Natural killer cell (primary cell): ENCODE measurements around the gene MLLT10. TPM values are rescaled to one million over a fixed set of nuclear protein-coding genes. Genes with fewer than 3 reads are reported as not detected.

Source experiments
- ATAC-seq, 3 donors: fragments of 150-1000 bp in 2 of 3; fragments of 200-7000 bp in 1 of 3; cut with Tn5 transposase; 1 replicate in 1 of 3; 2 replicates in 2 of 3; pipeline ENCODE4 v1.10.0; 2021; ENCODE audit warnings: mild to moderate bottlenecking in 2 of 3, moderate library complexity in 2 of 3
- DNase-seq, 2 donors: peaks; one replicate each; pipeline versions ENCODE4 v3.0.0 to v3.0.0-alpha.2; 2013 to 2021; ENCODE audit warnings: mixed read lengths in 1 of 2
- H3K27ac ChIP-seq: one replicate; pipeline ENCODE4 v1.5.1; 2013; ENCODE audit warnings: mild to moderate bottlenecking, low read length
- H3K27me3 ChIP-seq: one replicate; pipeline ENCODE4 v1.6.1; 2013; ENCODE audit warnings: low read length; ENCODE audit not compliant: control insufficient read depth, insufficient read depth
- H3K36me3 ChIP-seq: one replicate; pipeline ENCODE4 v1.6.1; 2013; ENCODE audit warnings: low read length; ENCODE audit not compliant: control insufficient read depth, insufficient read depth
- H3K4me1 ChIP-seq: one replicate; pipeline ENCODE4 v1.6.1; 2013; ENCODE audit warnings: low read length; ENCODE audit not compliant: control insufficient read depth, insufficient read depth
- H3K4me3 ChIP-seq: one replicate; pipeline ENCODE4 v1.5.1; 2013; ENCODE audit warnings: low read length
- H3K9me3 ChIP-seq: one replicate; pipeline ENCODE4 v1.6.1; 2013; ENCODE audit warnings: low read length; ENCODE audit not compliant: control insufficient read depth, insufficient read depth
- H3K27ac Mint-ChIP-seq, 2 donors: one replicate each; pipeline ENCODE4 v1.8.0; 2022; ENCODE audit warnings: mild to moderate bottlenecking in 2 of 2, mixed read lengths in 2 of 2, moderate library complexity in 1 of 2
- H3K27me3 Mint-ChIP-seq, 2 donors: one replicate each; pipeline ENCODE4 v1.8.0; 2022; ENCODE audit warnings: low read depth in 2 of 2, mixed read lengths in 2 of 2
- H3K36me3 Mint-ChIP-seq: one replicate; pipeline ENCODE4 v1.8.0; 2022; ENCODE audit warnings: mixed read lengths
- H3K4me1 Mint-ChIP-seq, 2 donors: one replicate each; pipeline ENCODE4 v1.8.0; 2022; ENCODE audit warnings: mixed read lengths in 2 of 2
- H3K4me3 Mint-ChIP-seq: one replicate; pipeline ENCODE4 v1.8.0; 2022; ENCODE audit warnings: mild to moderate bottlenecking, moderate library complexity, mixed read lengths
- H3K9me3 Mint-ChIP-seq, 2 donors: one replicate each; pipeline ENCODE4 v1.8.0; 2022; ENCODE audit warnings: mixed read lengths in 2 of 2
- WGBS: methylation state at CpG from one replicate; pipeline ENCODE4 v1.1.7; 2013; ENCODE audit warnings: missing lambda C conversion rate; ENCODE audit not compliant: insufficient coverage; 5-methylcytosine and 5-hydroxymethylcytosine counted together
- intact Hi-C: fragments of 100-400 bp; cut with micrococcal nuclease; formaldehyde crosslinking; loops from one replicate; pipeline ENCODE4 v1.14.2; 2022
- total RNA-seq, 4 donors: library from RNA; stranded (reverse); fragments of 120-200 nt in 1 of 4; gene quantifications; one replicate each; pipeline versions ENCODE4 v1.2.3 to v1.2.4, GENCODE V29; 2013 to 2022
- TF ChIP-seq, protein P1 (sequence below): fragments of 200-600 bp; IDR thresholded peaks from one replicate; pipeline ENCODE4 v1.8.0; 2022; ENCODE audit warnings: antibody characterized with exemption

MLLT10 gene
- total RNA-seq, 3 donors from 2014 or later (not counting 1 experiment from before 2014, with no cell fraction given) = 40.4 to 65.2 (median 60.0) TPM

DNA sequence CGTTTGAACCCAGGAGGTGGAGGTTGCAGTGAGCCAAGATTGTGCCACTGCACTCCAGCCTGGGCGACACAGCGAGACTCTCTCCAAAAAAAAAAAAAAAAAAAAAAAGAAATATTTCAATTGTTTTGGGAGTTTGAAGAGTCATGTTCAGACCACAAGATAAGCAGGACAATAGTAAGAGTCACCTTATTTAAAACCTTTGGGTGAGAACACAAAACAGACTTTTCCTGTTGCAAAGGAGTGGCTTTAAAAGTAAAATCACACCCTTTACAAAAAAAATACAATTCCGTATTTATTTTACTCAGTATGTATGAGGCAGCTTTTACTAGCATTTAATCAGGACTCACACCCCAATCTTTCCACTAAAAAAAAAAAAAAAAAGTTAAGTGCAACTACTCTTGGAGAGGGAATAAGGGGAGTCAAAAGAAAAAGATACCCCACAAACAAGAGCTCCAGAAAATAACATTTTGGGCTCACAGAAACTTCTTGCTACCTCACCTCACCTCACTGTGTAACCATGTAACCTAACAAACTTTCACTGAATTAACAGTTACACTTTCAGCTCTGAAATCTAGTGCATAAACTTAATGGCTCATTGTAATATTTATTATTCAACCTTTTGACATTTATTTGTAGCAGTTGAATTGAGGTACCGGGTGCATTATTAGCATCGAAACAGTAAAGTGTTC is 19.8 kb upstream of the MLLT10 start:
- TF ChIP-seq, protein P1, sequence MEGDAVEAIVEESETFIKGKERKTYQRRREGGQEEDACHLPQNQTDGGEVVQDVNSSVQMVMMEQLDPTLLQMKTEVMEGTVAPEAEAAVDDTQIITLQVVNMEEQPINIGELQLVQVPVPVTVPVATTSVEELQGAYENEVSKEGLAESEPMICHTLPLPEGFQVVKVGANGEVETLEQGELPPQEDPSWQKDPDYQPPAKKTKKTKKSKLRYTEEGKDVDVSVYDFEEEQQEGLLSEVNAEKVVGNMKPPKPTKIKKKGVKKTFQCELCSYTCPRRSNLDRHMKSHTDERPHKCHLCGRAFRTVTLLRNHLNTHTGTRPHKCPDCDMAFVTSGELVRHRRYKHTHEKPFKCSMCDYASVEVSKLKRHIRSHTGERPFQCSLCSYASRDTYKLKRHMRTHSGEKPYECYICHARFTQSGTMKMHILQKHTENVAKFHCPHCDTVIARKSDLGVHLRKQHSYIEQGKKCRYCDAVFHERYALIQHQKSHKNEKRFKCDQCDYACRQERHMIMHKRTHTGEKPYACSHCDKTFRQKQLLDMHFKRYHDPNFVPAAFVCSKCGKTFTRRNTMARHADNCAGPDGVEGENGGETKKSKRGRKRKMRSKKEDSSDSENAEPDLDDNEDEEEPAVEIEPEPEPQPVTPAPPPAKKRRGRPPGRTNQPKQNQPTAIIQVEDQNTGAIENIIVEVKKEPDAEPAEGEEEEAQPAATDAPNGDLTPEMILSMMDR = no peak
- Mint-ChIP-seq H3K27me3 (peaks cover 56 to 72% of the 10 kb centered on the region in 2 donors), H3K9me3 (no peaks in the 10 kb centered on the region), H3K4me1 (peaks cover 13 to 21% of the 10 kb centered on the region in 2 donors), H3K36me3 (no peaks in the 10 kb centered on the region), H3K4me3 (no peak overlapping the region), H3K27ac (no peak overlapping the region)
- no peak for ATAC-seq
- H3K4me1 ChIP-seq = peaks cover 29% of the 10 kb centered on the region
- no peak for DNase-seq
- intact Hi-C loops = no loop called here
- no peaks in the 10 kb centered on the region for H3K9me3 ChIP-seq
- H3K27me3 ChIP-seq = peaks cover 72% of the 10 kb centered on the region
- H3K36me3 ChIP-seq = no peaks in the 10 kb centered on the region
- no peak overlapping the region for H3K4me3 ChIP-seq
- no peak overlapping the region for H3K27ac ChIP-seq
- 89% methylated on average over 2 of the region's 6 CpGs for WGBS

DNA sequence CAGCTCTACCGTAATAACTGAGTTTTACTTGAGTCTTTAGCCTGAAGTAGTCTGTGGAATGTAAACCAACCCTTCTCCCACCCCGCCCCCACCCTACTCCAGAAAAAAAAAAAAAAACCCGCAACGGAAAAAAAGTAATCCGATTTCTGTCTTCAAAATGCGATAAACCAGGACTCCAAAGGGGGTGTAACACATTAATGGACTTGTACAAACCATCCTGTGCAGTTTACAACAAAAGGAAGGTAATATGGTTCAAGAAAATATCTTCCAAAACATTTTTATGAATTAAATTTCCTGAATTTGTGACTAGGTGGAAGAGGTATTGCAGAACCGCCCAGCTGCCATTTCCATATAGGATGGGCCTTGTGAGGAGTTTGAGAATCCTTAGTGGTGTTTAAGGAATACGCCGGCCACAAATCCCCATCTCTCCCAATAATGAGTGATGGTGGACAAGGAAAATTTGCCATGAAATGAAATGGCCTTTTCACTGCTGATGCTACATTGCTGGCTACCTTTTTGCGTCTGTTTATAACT is 19.1 kb upstream of the MLLT10 start:
- H3K27me3 Mint-ChIP-seq = peaks cover 59 to 74% of the 10 kb centered on the region in 2 donors
- H3K27ac ChIP-seq = no peak overlapping the region
- no peaks in the 10 kb centered on the region for H3K36me3 ChIP-seq
- H3K4me1 Mint-ChIP-seq = peaks cover 15 to 24% of the 10 kb centered on the region in 2 donors
- H3K9me3 ChIP-seq = no peaks in the 10 kb centered on the region
- H3K27ac Mint-ChIP-seq = no peak overlapping the region
- intact Hi-C loops = no loop called here
- TF ChIP-seq, protein P1 = no peak
- H3K4me3 ChIP-seq = no peak overlapping the region
- 86% methylated on average over 4 of the region's 10 CpGs for WGBS
- H3K27me3 ChIP-seq = peaks cover 78% of the 10 kb centered on the region
- no peak overlapping the region for H3K4me3 Mint-ChIP-seq
- ATAC-seq = no peak
- no peaks in the 10 kb centered on the region for H3K9me3 Mint-ChIP-seq
- H3K4me1 ChIP-seq = peaks cover 35% of the 10 kb centered on the region
- no peaks in the 10 kb centered on the region for H3K36me3 Mint-ChIP-seq
- no peak for DNase-seq

DNA sequence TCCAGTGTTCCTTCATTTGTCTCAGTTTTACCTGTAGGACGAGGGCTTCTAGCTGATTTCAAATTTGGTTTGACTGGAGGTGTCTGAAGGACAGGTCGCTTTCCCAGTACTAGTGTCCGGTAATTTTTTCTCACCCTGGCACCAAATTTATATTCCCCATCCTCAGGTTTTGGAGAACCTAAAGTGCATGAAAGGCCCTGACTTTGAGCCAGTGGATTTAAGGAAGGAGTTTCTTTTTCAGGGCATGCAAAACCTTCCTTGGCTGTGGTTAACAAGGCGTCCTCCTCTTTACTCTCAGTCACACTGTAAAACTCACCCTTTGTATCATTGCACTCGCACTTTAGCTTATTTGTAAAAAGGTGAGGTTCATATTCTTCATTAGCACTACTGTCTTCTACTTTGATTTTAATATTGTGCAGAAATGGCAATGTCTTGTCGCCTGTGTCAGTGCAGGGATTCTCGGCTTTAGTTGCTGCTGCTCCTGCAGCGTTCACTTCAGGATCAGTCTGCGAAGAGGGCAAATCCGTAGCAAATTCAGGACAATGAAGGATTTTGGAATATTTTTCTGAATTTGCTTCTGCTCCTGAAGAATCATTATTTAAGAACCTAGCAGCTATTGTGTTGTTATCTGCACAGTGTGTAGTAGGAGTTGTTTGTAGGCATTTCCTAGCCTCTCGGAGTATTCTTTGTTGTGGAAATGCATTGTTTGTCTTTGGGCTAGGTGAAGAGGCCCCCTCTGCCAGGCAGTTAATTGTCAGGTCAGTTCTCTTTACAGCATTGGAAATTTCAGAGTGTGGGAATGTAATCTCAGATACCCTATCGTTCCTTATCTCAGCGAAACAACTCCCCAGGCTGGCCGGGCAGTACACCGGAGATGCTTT is 18.4 kb upstream of the MLLT10 start:
- TF ChIP-seq, protein P1 = no peak
- H3K36me3 Mint-ChIP-seq = no peaks in the 10 kb centered on the region
- DNase-seq = no peak
- H3K36me3 ChIP-seq = no peaks in the 10 kb centered on the region
- 49% methylated on average over 11 of the region's 15 CpGs for WGBS
- intact Hi-C loops = loop anchor here (2.0 kb wide), 1 partner anchor 19 kb away; no protein-coding TSS in a partner anchor
- H3K9me3 Mint-ChIP-seq = no peaks in the 10 kb centered on the region
- H3K27ac ChIP-seq = no peak overlapping the region
- peaks cover 82% of the 10 kb centered on the region for H3K27me3 ChIP-seq
- H3K4me1 Mint-ChIP-seq = peaks cover 22 to 29% of the 10 kb centered on the region in 2 donors
- H3K27ac Mint-ChIP-seq = no peak overlapping the region
- H3K4me1 ChIP-seq = peaks cover 35% of the 10 kb centered on the region
- ATAC-seq = no peak
- no peak overlapping the region for H3K4me3 ChIP-seq
- H3K4me3 Mint-ChIP-seq = peak overlapping the region; percentile 75
- H3K27me3 Mint-ChIP-seq = peaks cover 65 to 82% of the 10 kb centered on the region in 2 donors
- H3K9me3 ChIP-seq = no peaks in the 10 kb centered on the region
